ENCODE measurements around the gene SLC25A44.
A peak's percentile ranks its signal among the peaks of the same experiment; 100 is the strongest.

The SLC25A44 gene

GRCh38 chr1:156244126-156244525 is 50.2 kb downstream of the SLC25A44 start:
- DNase-seq: no peak

- DNase-seq: no peak
Observed at GRCh38 chr1:156244712-156245111, 50.8 kb downstream of the SLC25A44 start.

GRCh38 chr1:156245451-156246232 is 51.7 kb downstream of the SLC25A44 start:
- DNase-seq: peak; percentile 25

- no peak for DNase-seq
Observed at GRCh38 chr1:156246241-156246780, 52.4 kb downstream of the SLC25A44 start.

GRCh38 chr1:156246781-156247459 is 53.0 kb downstream of the SLC25A44 start:
- DNase-seq: no peak

GRCh38 chr1:156247460-156248322 is 53.8 kb downstream of the SLC25A44 start, which contains the start of gene PAQR6:
TSS of gene PAQR6 (minus strand) at chr1:156248056. CDS start at chr1:156246731, 1,325 bp downstream.
- no peak for DNase-seq

- no peak for DNase-seq
Observed at GRCh38 chr1:156248323-156248683, 54.4 kb downstream of the SLC25A44 start.

GRCh38 chr1:156249593-156249992 is 55.7 kb downstream of the SLC25A44 start:
- no peak for DNase-seq

GRCh38 chr1:156251527-156251926 is 57.6 kb downstream of the SLC25A44 start:
- DNase-seq: no peak

- no peak for DNase-seq
Observed at GRCh38 chr1:156253634-156254033, 59.7 kb downstream of the SLC25A44 start.

GRCh38 chr1:156257711-156258110 is 63.8 kb downstream of the SLC25A44 start:
- no peak for DNase-seq

GRCh38 chr1:156258859-156259258 is 65.0 kb downstream of the SLC25A44 start:
- no peak for DNase-seq

GRCh38 chr1:156259805-156260204 is 65.9 kb downstream of the SLC25A44 start:
- no peak for DNase-seq

- DNase-seq: no peak
Observed at GRCh38 chr1:156260896-156261295, 67.0 kb downstream of the SLC25A44 start.
